ENCODE results near the gene NACA. TPM values are rescaled to one million over a fixed set of nuclear protein-coding genes. Genes with fewer than 3 reads are reported as not detected.
A peak's percentile ranks its signal among the peaks of the same experiment; 100 is the strongest.

Gene NACA
- polyA plus RNA-seq, 6 donors from 2014 or later = 936 to 1,276 (median 1,162) TPM

DNA sequence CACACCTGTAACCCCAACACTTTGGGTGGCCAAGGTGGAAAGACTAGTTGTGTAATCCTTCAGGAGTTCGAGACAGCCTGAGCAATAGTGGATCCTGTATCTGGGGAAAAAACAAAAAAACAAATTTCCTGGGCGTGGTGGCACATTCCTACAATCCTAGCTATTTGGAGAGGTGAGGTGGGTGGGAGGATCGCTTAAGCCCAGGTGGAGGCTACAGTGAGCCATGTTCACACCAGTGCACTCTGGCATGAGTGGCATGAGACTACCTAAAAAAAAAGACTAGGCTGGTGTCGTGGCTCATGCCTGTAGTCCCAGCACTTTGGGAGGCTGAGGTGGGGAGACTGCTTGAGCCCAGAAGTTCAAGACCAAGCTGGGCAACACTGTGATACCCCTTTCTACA is 54.3 kb downstream of the NACA start:
- Mint-ChIP-seq H3K36me3 (peaks cover 0 to 4% of the 10 kb centered on the region in 2 donors), H3K27ac (no peak overlapping the region), H3K4me1 (peaks cover 4 to 24% (median 14%) of the 10 kb centered on the region in 3 donors), H3K4me3 (no peak overlapping the region), H3K27me3 (no peaks in the 10 kb centered on the region), H3K9me3 (no peaks in the 10 kb centered on the region)
- ATAC-seq (ENCODE audit: low read depth in 2 of 2) (no peak), DNase-seq (no peak)

- peaks cover 2 to 13% (median 10%) of the 10 kb centered on the region in 3 donors for H3K4me1 Mint-ChIP-seq
- H3K9me3 Mint-ChIP-seq = no peaks in the 10 kb centered on the region
- no peak for ATAC-seq (ENCODE audit: low read depth in 2 of 2)
- no peak overlapping the region for H3K4me3 Mint-ChIP-seq
- no peak for DNase-seq
- H3K27ac Mint-ChIP-seq = peak overlapping the region in 1 of 6 donors; percentile 49
- no peaks in the 10 kb centered on the region for H3K27me3 Mint-ChIP-seq
- peaks cover 0 to 6% of the 10 kb centered on the region in 2 donors for H3K36me3 Mint-ChIP-seq
These were observed 57.0 kb downstream of the NACA start for GRCh38 chr12:56668197-56668457.

Other genes starting within 250 kb of the NACA start
- 1 to 10 TPM in 3 of 6 donors, under 1 TPM in 2, not detected in 1; 0.95 to 1.9 (median 1.6) TPM for gene GLS2, start 237.1 kb downstream of the NACA start, polyA plus RNA-seq (ENCODE audit: low read depth in 6 of 6)
- 1 to 10 TPM in 1 of 6 donors, under 1 TPM in 5; 0.03 to 6.0 (median 0.54) TPM for gene RBMS2, start 203.5 kb downstream of the NACA start, polyA plus RNA-seq (ENCODE audit: low read depth in 6 of 6)
- gene BAZ2A, start 95.0 kb downstream of the NACA start, polyA plus RNA-seq (ENCODE audit: low read depth in 6 of 6) = 10 to 100 TPM; 17.3 to 56.0 (median 33.5) TPM
- 1,000 to 10,000 TPM in 1 of 6 donors, 100 to 1,000 TPM in 5; 711 to 1,110 (median 809) TPM for gene ATP5F1B, start 79.3 kb downstream of the NACA start, polyA plus RNA-seq (ENCODE audit: low read depth in 6 of 6)
- 100 to 1,000 TPM; 176 to 270 (median 203) TPM for gene PTGES3, start 37.0 kb downstream of the NACA start, polyA plus RNA-seq (ENCODE audit: low read depth in 6 of 6)
- gene PRIM1, start 27.0 kb upstream of the NACA start, polyA plus RNA-seq (ENCODE audit: low read depth in 6 of 6) = 10 to 100 TPM; 27.2 to 50.9 (median 37.5) TPM
- under 1 TPM in 5 of 6 donors, not detected in 1; 0.20 to 0.91 (median 0.60) TPM for gene HSD17B6, start 38.0 kb upstream of the NACA start, polyA plus RNA-seq (ENCODE audit: low read depth in 6 of 6)
- not detected for gene SDR9C7, start 209.1 kb upstream of the NACA start, polyA plus RNA-seq (ENCODE audit: low read depth in 6 of 6)
- under 1 TPM in 1 of 6 donors, not detected in 5; 0.41 TPM for gene RDH16, start 232.3 kb upstream of the NACA start, polyA plus RNA-seq (ENCODE audit: low read depth in 6 of 6)